AG08395 (cell line): Measurements from ENCODE around the gene CACNA1D.

Experiments
- DNase-seq: peaks from one replicate; pipeline ENCODE4 v3.0.0; 2012; ENCODE audit warnings: mixed read lengths, low spot score

Gene CACNA1D

DNA sequence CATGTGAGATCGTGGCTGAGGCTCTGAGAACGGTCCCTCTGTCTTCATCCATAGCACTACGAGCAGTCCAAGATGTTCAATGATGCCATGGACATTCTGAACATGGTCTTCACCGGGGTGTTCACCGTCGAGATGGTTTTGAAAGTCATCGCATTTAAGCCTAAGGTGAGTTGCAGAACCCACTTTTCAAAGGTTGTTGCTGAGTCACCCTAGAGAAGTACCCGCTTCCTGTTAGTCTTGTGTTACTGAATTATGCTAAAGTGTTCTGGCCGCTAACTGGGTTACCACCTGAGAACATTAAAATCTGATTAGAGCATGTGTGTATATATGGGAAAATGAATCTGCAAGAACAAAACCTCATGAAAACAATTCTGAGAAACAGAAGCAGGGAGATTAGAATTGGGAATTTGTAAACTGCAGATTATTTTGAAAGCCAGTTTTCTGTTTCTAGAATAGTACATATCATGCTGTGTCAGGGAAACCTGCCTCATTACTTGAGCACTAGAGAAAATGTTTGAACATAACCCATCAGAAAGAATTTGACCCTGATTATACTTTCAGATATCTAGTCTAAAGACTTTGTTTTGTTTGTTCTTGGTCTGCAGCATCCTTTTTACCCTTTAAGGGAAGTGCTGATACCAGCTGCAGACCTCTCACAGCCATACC lies 259.2 kb downstream of the CACNA1D start:
- no peak for DNase-seq

DNA sequence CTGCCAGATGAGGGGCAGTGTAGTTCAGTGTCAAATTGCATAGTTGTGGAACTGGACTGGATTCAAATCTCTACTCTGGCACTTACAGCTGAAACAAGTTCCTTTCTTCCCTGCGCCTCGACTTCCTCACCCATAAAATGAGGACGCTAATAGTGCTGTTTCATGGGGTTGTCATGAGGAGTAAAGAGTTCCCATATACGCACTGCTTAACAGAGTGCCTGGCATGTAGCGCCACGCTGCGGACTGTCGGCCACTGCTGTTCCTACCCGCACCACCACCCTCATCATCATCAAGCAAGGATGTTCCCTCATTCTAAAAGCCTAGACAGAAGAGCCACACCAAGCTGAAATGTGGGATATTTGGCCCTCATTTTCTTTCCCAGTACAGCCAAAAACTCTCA lies 259.9 kb downstream of the CACNA1D start:
- no peak for DNase-seq

DNA sequence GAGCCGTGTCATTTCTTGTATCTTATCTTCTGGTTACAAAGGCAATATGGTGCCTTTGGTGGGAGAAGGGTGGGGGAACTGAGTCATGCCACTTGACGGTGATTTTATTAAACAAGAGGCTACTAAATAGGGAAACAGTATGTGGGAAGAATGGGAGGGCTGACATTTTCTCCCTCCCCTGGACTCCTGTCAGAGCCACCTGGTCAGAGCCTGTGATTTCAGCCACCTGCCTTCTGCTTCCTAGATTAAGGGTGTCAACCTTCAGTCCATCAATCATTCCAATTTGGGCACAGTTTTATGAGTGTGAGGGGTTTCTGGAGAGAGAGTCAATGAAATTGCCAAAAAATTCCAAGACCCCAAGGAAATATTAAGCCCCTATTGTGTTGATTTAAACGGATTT lies 264.4 kb downstream of the CACNA1D start:
- no peak for DNase-seq

DNA sequence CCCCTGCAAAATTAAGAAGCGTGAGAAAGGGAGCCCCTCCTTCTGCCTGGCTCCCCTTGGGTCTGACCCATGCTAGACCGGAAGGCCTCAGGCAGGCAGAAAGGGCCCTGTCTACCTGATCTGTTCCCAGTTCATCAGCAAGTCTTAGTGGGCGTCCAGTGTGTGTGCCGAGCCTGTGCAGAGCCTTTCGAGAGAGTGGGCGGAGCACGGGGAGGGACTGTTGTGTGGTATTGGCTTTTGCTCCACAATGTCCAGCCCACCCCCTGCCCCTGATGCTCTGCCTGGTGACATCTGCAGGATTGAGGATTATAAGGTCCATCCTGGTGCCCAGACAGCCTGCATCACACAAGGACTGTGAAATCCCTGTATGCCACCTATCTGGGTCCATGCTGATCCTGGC lies 268.9 kb downstream of the CACNA1D start:
- no peak for DNase-seq

DNA sequence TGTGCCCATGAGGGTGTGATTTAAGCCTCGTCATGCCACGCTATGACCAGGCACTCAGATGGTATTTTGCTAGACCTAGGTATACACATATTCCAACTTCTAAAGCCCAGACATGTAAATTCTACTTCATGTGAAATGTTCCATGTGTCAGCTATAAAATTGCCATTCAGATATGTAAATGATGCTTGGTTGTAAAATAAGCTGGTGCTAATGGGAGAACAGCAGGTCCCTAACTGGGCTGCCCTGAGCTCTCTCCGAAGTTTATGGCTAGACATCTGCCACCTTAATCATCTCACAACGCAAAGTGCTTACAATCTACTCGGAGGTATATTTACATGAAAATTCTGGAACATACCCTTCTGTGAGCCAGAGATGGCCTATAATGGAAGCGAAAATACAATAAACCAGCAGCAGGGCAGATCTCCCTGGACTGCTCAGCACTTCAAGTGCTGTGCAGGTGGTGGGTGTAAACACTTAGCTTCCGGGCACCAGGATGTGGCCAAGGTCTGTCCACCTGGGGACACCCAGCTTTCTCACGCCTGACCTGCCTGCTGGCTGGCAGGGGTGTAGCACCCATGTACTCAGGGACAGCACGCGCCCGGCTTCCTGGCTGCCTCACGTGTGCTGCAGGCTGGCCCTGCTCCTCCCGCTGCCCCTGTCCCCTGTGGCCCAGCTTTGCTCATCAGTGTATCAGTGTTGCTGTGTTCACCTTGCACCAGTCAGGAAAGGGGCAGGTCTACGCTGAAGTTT lies 269.8 kb downstream of the CACNA1D start:
- no peak for DNase-seq

DNA sequence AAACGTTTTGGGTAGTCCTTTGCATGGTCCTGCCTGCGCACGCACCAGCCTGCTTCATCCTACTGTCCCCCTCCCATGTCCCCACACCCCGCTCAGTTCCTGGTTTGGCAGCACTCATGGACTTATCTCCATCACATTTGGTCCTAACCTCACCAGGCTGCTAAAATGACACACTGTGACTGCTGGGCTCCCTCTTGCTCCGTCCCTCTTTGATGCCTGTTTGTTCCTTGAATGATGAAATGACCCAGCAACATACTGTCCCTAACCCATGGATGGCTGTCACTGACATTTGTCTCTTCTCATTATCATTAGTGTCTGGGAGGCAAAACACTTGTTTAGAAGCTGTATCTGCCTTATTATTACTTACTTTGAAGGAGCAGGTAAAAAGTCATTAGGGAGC lies 271.3 kb downstream of the CACNA1D start:
- DNase-seq: no peak

DNA sequence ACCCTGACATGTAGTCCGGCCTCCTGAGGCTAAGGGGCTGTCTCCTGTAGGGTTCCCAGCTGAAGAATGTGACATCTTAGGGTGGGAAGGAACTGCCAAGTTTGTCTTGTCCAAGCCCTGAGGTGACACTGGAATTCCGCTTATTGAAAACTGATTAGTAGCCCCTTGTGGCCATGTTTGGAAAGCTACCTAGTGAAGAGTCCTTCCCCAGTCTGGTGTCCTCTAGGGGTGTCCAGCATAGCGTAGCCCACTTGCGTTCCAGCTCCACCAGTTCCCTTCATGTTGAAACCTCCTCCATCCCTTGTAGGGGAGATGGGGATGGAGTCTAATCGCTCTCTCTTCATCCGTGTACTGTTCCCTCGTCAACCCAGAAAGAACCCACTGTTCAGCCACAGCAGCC lies 272.3 kb downstream of the CACNA1D start:
- DNase-seq: no peak

DNA sequence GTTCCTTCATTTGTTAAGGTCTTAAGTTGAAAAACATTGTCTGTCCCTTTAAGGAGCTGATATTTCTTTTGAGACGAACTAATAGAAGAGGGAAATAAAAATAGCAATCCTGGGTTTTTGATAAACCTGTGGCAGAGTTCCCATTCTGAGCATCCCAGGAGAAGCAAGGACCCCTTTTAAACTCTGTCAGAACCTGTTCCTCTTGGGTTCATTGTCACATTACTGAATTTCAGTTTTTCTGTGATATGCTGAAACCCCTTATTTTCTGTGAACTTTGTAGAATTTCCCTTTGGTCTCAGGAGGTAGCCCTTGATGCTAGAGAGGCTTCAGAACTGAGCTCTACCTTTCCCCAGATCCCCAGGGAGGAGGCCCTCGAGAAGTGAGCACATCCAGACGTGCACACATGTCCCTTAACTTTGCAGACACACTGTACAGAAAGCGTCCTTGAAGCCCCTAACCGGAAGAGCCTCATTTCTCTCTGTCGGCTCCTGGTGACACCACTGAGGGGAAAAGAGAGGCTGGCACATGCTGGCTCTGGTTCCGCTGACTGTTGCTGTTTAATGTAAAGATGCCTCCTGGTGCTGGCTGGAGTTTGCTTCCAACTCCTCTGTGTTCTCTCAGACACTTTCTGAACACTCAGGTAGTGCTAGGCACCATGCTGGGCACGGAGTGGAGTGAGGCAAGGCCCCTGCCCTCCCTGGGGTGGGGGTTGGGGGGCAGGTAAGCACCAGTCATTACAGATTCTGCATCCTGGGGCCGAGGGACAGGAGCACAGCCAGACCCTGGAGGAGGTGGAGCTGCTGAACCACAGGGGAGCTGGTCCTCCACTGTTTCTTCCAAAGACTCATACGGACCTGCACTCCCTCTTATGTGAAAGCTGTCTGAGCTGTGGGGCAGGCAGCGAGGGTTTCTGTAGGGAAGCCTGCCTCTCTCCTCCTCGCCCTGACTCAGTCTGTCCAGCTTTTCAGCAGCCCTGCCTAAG lies 274.4 kb downstream of the CACNA1D start:
- DNase-seq: no peak

DNA sequence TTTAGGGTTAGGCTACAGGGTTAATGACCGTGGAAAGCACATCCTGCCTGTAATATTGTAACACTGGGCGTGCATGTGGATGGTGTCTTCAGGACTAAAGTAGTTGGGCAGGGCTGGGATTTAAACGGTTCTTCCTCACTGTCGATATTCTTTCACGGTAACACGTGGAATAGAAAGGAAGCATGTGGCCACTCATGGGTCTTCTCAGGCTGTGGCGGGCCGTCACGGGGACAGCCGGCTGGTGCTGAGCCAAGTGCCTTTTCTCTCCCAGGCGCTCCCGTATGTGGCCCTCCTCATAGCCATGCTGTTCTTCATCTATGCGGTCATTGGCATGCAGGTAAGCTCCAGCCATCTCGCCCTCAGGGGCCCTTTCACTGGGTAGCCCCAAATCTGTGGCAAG lies 278.2 kb downstream of the CACNA1D start:
- no peak for DNase-seq

DNA sequence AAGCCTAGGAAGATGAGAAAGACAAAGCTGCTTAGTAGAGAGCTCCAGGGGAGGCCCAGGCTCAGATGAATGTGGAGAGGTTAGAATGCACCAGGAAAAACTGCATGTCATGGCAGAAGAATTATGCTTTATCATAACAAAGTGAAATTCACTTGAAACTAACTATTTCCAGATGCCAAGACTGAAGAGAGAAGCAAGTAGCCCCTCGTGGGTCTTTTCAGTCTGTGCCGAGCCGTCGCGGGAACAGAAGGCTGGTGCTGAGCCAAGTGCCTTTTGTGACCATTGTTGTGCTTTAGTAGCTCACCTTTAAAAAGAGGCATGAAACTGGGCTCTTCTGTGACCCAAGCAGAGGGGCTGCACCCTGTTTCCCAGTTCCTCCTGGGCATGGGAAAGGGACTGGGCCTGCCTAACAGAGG lies 278.6 kb downstream of the CACNA1D start:
- DNase-seq: no peak

DNA sequence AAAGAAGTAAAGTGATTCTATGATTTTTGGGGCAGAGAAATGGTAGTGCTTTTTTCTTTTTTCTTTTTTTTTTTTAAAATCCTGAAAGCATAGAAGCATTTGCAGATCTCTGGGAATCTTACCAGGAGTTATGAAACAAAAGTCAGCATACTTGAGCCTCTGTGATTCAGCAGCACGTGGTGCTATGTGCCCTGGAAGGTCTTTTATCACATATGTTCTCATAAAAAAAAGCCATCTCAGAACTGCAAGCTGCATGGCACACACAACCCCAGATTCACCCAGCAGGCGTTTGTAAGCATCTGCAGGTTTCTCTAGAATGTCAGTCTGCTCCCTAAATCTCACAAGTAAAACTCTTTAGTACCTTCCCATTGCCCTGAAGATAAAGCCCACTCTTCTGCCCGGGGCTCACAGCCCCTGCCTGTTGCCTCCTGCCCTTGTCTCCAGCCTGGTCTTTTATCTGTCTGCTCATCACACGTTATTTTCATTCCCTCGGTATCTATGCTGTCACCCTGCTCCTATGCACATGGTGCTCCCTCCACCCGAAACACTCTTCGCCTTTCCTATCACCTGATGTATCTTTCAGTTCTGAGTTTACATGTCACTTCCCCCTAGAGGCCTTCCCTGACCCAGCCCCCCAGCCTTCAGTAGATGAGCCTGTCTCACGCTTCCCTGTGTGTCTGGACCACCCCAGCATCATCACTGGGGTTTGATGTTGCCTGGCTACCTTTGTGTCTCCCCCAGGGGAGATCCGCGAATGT lies 279.4 kb downstream of the CACNA1D start:
- peak; percentile 84 for DNase-seq

DNA sequence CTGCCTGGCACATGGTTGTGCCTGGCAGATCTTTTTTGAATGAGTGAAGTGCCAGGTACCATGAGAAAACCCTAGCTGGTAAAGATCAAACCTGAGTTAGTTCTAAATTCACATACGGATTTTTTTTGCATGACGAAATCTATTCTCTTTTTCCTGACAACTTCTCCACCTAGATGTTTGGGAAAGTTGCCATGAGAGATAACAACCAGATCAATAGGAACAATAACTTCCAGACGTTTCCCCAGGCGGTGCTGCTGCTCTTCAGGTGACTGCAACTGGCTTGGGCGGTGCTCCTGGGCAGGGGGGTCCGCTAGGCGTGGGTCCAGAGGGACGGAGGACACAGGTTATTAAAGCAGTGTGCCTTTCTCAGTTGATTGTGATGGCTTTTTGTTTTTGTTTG lies 280.0 kb downstream of the CACNA1D start:
- DNase-seq: no peak

DNA sequence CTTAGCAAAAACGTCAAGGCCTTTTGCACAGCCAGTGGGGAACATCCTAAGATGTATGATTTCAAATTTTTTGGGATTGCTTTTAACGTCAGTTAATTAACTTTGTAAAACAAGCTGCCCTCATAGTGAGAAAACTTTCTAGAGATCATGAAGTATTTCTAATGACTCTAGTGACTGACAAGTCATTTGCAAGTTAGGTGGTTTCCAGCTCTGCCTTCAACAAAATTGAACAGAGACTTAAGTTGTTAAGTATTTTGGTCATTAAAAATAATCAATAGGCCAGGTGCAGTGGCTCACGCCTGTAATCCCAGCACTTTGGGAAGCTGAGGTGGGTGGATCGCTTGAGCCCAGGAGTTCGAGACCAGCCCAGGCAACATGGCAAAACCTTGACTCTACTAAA lies 280.6 kb downstream of the CACNA1D start:
- no peak for DNase-seq

DNA sequence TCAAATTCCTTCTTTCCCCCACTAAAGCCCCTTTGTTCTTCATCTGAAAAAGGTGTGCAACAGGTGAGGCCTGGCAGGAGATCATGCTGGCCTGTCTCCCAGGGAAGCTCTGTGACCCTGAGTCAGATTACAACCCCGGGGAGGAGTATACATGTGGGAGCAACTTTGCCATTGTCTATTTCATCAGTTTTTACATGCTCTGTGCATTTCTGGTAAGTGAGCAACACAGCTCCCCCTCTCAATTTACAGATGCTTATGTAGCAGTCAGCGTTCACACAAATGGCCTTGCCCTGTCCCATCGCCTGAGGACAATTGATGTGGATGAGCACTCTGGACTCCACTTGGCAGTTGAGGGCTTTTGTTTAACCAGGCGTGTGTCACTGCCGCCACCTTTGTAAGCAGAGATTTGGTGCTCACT lies 281.4 kb downstream of the CACNA1D start:
- peak; percentile 21 for DNase-seq

DNA sequence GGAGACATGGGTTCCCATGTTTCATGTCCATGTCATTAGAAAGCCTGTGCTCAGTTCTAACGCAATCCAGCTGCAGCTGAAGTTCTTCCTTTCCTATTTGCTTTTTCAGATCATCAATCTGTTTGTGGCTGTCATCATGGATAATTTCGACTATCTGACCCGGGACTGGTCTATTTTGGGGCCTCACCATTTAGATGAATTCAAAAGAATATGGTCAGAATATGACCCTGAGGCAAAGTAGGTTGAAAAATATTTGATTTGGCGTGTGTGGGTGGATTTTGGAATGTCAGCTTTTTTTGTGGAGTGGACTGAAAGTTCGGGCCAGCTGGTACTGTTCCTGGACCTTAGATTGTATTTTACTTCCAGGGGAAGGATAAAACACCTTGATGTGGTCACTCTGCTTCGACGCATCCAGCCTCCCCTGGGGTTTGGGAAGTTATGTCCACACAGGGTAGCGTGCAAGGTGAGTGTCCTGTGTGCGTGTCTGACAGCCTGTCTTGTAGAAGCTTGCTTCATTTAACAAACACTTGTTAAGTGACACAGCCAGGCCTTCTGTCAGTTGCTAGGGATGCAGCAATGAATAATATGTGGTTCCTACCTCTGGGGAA lies 282.2 kb downstream of the CACNA1D start:
- DNase-seq: peak; percentile 75

DNA sequence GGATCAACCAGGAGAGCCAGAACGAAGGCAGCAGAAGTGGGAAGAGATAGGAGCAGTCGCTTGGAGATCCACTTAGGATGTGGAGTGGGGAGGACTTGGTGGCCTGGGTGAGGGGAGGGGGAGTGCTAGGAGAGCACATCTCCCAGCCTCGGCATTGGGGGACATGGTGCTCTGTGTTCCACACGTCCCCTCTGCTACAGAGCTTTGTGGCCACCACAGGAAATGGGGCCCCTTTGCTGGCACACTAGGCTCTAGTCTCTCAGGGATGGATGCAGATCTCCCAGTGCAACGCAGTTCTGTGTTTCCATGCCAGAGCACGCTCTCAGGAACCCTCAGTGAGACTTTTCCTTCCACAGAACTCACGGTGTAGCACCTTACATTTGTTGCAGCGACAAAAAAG lies 283.1 kb downstream of the CACNA1D start:
- no peak for DNase-seq

DNA sequence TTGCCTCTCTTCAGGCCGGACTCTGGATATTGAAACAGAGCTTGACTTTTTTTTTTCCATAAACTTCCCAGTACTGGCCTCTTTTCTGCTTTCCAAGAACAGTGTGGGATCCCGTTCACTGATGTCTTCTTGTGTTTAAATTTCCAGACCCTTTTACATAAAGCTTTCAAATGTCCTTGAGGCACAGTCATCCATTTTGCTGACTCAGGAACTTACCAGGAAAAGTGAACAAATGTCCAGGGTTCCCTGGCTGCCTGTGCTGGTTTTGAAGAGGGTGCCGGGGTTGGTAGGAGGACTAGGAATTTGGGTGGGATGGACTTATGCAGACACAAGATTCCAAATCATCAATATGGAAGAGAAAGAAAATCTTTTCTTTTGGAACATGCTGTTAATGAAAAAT lies 283.7 kb downstream of the CACNA1D start:
- no peak for DNase-seq

DNA sequence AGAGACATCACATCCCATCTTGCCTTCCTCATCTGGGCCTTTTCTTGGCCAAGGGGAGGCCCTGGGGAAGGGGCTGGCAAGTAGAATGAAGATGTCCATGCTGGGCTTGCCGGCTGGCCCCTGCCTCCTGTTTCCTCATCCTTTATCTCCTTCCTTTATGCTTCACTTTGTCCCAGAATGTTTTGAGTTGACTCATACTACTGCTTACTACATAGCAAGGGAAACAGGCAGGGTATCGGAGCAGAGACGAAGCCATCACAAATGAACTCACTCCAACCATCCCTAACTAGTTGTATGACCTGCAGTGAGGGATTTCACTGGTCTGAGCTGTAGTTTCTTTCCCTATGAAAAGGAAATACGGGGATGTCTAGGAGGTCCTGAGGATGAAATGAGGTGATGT lies 285.8 kb downstream of the CACNA1D start:
- DNase-seq: no peak

DNA sequence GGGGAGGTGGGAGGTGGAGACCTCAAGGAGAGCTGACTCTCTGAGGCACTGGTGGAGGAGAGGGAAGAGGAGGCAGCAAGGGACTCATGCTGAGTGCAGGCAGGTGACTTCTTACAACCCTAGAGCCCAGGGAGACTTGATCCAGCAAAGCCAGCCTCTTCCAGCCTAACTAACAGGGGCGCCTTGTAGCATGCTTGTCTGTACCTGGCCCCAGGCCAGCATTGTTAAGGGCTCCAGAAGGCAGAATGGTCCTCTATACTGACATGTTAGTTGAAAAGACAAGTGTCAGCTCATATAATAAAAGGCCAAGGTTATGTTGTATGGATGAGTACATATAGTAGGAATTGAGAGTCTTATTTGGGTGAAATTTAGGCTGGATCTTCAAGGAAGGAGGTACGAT lies 286.4 kb downstream of the CACNA1D start:
- DNase-seq: no peak

DNA sequence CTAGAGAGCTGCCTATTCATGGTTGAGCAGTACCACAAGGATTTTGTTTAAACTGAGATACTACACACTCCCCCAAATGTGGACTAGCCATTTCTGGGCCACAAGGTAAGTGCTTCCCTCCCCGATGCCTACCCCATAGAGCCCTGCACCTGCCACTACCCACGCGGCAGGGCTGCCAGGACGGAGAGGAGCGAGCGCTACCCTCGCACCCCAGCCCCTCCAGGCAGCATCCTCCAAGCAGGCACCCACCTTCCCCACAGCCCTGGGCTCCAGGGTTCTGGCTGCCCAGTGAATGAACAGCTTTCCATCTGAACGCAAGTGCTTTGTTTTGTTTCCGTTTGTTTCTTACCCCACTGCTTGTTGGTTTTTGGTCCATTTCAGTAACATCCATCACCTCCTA lies 292.6 kb downstream of the CACNA1D start:
- DNase-seq: no peak

DNA sequence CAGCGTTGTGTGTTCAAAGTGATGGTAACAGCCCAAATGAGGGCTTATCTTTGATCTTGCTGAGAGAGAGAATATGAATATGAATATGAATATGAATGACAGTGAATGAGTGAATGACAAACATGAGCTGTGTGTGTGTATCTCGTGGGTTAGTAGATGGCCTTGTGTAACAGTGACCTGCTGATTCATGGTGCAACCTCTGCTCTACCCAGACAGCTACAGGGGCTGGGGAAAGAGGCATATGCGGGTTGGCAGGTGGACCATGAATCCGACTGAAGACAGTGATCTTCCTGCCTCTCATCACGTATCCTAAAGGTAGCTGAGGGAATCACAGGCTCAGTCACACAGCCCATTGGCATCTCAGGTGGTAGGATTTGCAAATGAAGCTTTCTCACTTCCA lies 293.6 kb downstream of the CACNA1D start:
- no peak for DNase-seq

DNA sequence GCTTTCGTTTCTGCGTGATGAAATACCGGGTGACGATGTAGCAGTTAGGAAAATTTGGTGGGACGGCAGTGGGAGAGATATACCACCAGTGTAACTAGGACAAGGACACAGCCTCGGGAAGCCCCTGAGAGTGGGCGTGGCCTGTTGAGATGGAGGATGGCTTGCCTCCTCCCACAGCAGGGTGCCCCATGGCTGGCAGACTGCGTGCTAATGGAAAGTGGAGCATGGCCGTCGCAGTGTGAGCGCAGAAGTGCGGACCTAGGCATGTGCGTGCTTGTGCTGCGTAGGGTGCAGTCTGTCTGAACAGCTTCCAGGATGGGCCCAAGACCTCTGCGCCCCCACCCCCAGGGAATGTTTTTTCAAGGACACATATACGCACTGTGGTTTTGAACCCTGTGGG lies 295.0 kb downstream of the CACNA1D start:
- DNase-seq: no peak
